Measurements from ENCODE around the gene NME2. TPM values are rescaled to one million over a fixed set of nuclear protein-coding genes. Genes with fewer than 3 reads are reported as not detected.

NME2 gene
- total RNA-seq, 1 donor from 2014 or later: 278 TPM

DNA sequence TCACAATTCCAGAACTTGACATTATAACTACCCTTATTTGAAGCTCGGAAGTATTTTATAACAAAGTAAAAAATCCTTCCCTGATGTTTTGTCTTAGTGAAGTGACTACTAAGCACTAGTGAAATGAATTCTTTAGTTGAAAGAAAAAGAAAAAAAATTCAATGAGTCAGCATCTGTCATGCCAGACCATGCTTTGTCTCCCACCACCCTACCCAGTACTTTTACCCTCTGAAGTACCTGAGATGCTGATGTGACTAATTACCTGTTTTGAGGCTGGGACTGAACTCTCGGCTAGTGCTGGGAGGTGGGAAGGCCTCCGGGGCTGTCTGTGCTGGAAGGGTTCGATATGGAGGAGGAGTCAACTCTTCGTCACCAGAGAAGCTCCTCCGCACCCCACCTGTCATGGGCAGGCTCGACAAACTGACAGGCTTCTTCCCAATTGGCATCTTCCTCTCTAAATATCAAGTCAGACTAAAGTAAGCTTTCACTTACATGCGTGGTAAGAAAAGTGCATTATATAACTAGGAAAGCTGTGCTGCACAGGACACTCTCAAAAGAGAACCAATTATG is 19.6 kb downstream of the NME2 start:
- ATAC-seq: no peak

DNA sequence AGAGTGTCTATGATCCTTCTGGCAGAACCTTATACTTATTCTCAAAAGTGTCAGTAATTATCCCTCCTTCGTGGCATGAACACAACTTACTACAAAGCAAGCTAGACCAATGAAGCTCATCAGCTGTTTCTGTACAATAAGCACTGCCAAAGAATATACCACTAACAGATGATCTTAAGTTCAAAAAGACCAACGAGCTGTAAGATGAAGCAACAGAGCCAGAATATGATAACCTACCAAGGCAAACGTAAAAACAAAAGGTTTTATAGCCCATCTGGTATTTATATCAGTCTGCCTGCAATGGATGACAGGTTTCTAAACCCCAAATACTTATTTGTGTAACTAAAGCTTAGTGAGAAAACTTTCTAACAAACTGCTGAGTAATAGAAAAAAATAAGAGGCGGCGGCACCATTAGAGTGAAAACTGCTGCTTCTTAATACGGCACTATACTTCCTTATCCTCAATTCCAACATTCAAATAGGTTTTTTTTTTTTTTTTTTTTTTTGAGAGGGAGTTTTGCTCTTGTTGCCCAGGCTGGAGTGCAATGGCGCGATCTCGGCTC is 22.1 kb downstream of the NME2 start:
- ATAC-seq (no peak), DNase-seq (ENCODE audit: missing footprints) (no peak)
- intact Hi-C loops (cut with DNase I): no loop called here

More for the DNA sequence above, 19.6 kb downstream of the NME2 start:
- DNase-seq (ENCODE audit: missing footprints): no peak
- intact Hi-C loops (cut with DNase I): no loop called here

DNA sequence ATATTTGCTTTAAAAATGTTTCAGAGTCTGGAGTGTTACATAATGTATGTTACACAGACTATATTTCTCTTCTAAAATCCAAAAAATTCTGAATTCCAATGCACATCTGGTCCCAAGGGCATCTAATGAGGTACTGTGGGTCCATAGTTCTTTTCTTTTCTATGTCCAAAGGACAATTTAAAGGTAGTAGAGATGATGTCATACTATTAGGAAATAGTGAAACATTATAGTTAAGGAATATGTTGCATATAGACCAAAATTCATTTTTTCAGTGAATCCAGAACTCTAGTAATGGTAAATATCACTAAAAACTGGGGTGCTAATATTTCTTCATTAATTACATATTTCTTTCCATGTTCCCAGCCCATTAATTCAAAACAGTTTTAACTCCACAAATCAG is 23.0 kb downstream of the NME2 start:
- no peak for DNase-seq (ENCODE audit: missing footprints)
- ATAC-seq: no peak
- intact Hi-C loops (cut with DNase I): no loop called here

DNA sequence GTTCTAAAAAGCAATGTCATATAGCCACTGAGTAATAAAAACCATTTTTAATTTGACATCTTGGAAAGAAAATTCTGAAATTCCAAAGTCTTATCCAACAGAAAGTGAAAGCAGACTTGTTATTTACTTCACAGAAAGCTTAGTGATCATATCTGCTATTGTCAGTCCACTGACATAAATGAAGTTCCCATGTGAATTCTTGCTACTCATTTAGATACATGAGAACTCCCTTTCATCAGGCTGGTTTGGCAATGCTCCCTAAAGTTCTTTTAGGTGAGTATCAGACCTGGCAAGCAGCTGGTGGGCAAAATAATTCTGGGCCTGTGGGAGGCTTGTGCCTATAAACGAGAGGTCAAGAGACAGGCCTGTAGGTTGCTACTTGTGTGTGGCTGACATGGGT is 23.4 kb downstream of the NME2 start:
- intact Hi-C loops (cut with DNase I): no loop called here
- DNase-seq (ENCODE audit: missing footprints) (no peak), ATAC-seq (no peak)

DNA sequence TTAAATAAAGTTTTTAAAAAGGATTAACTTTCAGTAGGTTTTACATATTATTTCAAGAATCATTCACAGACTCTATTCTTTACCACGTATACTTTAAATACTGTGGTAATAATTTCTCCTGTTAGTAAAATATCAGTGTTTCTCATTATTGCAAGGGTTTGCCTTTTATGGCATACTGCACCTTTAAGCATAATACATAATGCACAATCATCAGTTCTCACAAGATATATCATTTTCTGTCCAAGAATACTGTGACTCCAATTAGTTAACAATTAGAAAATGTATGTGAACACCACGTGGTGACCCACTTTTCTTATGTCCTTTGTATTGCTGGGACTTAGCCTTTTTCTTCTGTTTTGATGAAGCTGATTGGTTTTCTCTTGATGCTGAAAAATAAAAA is 25.7 kb downstream of the NME2 start:
- ATAC-seq (no peak), DNase-seq (ENCODE audit: missing footprints) (no peak)
- intact Hi-C loops (cut with DNase I): no loop called here

DNA sequence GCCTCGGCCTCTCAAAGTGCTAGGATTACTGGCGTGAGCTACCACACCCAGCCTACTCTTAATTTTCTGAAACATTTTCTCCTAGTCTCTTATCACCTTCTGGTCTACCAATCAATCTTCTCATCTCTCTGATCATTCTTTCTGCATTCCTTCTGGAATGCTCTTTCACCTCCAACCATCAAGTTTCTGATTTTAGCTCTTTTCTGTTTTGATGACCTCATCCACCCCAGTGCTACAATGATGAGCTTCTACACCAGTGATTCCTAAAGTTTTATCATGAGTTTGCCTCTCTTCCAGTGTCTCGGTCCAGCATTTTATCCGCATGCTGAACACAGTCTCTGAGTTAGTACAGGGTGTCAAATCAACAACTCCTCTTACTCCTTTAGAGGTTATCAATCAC is 31.5 kb downstream of the NME2 start:
- DNase-seq (ENCODE audit: missing footprints) (no peak), ATAC-seq (no peak)
- intact Hi-C loops (cut with DNase I): no loop called here

DNA sequence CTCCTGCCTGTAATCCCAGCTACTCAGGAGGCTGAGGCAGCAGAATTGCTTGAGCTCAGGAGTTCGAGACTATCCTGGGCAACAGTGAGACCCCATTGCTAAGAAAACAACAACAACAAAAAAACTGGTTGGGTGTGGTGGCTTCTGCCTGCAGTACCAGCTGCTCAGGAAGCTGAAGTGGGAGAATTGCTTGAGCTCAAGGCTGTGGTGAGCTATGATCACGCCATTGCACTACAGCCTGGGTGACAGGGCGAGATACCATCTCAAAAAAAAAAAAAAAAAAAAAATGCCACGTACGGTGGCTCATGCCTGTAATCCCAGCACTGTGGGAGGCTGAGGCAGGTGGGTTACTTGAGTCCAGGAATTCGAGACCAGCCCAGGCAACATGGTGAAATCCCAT is 34.1 kb downstream of the NME2 start:
- DNase-seq (ENCODE audit: missing footprints) (no peak), ATAC-seq (no peak)
- intact Hi-C loops (cut with DNase I): no loop called here

DNA sequence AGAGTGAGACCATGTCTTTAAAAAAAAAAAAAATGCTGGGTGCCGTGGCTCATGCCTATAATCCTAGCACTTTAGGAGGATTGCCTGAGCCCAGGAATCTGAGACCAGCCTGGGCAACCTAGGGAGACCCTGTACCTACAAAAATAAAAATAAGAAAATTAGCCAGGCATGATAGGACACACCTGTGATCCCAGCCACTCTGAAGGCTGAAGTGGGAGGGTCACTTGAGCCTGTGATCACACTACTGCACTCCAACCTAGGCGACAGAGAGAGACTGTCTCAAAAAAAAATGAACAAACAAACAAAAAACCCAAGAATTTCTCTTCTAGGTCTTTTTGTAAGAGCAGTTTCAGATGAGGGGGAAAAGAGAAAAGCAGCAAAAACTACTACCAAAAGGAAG is 34.6 kb downstream of the NME2 start:
- ATAC-seq (no peak), DNase-seq (ENCODE audit: missing footprints) (no peak)
- intact Hi-C loops (cut with DNase I): no loop called here

DNA sequence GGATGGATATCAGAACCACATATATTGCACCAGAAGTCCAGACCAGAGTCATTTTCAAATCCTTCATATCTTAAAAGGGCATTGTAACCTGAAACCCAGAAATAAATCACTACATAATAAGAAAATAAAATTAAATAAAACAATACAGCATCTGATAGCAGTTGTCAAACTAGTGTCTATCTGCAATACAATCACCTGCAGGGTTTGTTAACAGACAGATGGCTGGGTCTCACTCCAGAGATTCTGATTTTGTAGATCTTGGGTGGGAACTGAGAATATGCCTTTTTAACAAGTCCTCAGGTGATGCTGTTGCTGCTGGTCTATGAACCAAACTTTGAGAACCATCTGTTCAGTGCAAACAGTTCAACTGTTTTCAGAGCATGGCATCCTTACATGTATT is 37.6 kb downstream of the NME2 start:
- intact Hi-C loops (cut with DNase I): no loop called here
- ATAC-seq: no peak

DNA sequence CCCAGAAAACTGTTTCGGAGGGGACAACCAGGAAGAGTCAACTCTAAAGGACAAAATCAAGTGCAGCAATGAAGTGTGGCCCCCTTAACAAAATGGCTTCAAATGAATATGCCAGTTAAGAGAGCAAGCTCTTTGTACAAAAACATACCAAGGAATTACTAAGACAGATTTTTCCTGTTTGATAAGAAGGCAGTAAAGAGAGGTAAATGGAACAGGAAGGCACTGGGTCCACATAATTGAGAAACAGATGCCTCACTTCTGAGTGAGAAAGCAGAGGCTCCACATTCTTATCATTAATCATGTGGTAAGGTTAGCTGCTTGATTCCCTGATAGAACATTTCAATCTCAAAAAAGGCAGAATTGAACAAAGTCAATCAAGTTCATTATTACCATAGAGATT is 48.7 kb downstream of the NME2 start:
- DNase-seq (ENCODE audit: missing footprints): no peak
- ATAC-seq: no peak
- intact Hi-C loops (cut with DNase I): no loop called here

More for the DNA sequence above, 37.6 kb downstream of the NME2 start:
- no peak for DNase-seq (ENCODE audit: missing footprints)

DNA sequence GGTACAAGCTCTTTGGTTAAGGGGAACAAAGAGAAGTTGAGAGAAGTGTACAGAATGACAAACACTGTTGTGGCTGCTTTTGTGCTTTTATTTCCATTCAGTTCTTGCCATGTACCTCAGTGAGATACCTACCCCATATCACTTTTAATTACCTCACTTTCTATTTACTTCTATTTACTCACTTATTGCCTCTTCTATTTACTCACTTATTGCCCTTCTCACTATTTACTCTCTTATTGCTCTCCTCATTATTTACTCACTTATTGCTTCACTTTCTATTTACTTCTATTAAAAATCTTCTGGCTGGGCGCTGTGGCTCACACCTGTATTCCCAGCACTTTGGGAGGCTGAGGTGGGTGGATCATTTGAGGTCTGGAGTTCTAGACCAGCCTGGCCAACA is 51.7 kb downstream of the NME2 start:
- intact Hi-C loops (cut with DNase I): no loop called here
- ATAC-seq: no peak
- no peak for DNase-seq (ENCODE audit: missing footprints)

DNA sequence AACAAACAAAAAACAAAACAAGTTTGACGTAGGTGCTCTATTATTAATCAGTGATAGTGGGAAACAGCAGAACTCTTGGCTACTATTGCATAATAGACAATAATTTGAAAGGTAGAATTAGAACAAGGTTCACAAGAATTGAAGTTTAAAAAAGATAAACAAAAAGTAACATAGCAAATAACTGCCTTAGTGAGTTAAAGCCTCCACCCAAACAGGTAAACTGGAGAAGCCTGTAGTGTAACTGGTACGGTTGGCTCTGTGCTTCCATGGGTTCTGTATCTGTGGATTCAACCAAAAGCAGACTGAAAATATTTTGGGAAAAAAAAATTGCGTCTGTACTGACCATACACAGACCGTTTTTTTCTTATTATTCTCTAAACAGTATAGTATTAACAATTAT is 55.1 kb downstream of the NME2 start:
- DNase-seq (ENCODE audit: missing footprints) (no peak), ATAC-seq (no peak)
- intact Hi-C loops (cut with DNase I): no loop called here

Other genes with a start within 250 kb of the NME2 start
- gene SPAG9, start 45.5 kb upstream of the NME2 start, total RNA-seq: 49.4 TPM
- 18.8 TPM for gene NME1, start 12.9 kb upstream of the NME2 start, total RNA-seq
- gene MBTD1, start 93.6 kb downstream of the NME2 start, total RNA-seq: 6.0 TPM
- 6.9 TPM for gene UTP18, start 94.1 kb downstream of the NME2 start, total RNA-seq

Data from Right ventricle myocardium inferior (tissue), 1 donor.